Panc1 (cell line): ENCODE results near the gene SYTL3. TPM values are rescaled to one million over a fixed set of nuclear protein-coding genes. Genes with fewer than 3 reads are reported as not detected.

Source experiments
- ATAC-seq: fragments of 200-7000 bp; cut with Tn5 transposase; 2 replicates; pipeline ENCODE4 v1.9.1; 2020; ENCODE audit warnings: mild to moderate bottlenecking, moderate library complexity
- BruUV-seq: library from RNA; stranded (reverse); fragments of 400-500 nt; replicated peaks from 2 replicates; lab custom pipeline; 2021; lab: Mats Ljungman, UMichigan
- CTCF ChIA-PET: fragments of 300-600 bp; sonication (Branson Sonifier 250); formaldehyde crosslinking; loops from one replicate; lab custom pipeline; 2022; ENCODE audit warnings: antibody characterized with exemption; lab: Charles Lee
- POLR2A ChIA-PET: fragments of 300-600 bp; sonication (Branson Sonifier 250); formaldehyde crosslinking; loops from one replicate; lab custom pipeline; 2022; ENCODE audit warnings: antibody characterized with exemption; lab: Charles Lee
- DNase-seq: peaks from one replicate; pipeline ENCODE4 v3.0.0-alpha.2; 2010; ENCODE audit warnings: low read depth, low spot score
- H3K27ac ChIP-seq: 2 replicates; pipeline ENCODE4 v1.5.1; 2011; ENCODE audit warnings: mild to moderate bottlenecking, low read length, inconsistent platforms
- H3K27me3 ChIP-seq: fragments of 200-500 bp; sonication (Bioruptor generic); 2 replicates; pipeline ENCODE4 v1.6.0; 2014; ENCODE audit warnings: low read length, inconsistent platforms; ENCODE audit not compliant: control insufficient read depth, insufficient read depth
- H3K36me3 ChIP-seq: fragments of 200-500 bp; sonication (Bioruptor generic); 2 replicates; pipeline ENCODE4 v1.5.1; 2014; ENCODE audit warnings: inconsistent platforms, mild to moderate bottlenecking, low read length, moderate library complexity; ENCODE audit not compliant: control insufficient read depth, insufficient read depth
- H3K4me1 ChIP-seq: 2 replicates; pipeline ENCODE4 v1.5.1; 2011; ENCODE audit warnings: inconsistent platforms, mild to moderate bottlenecking, low read length, moderate library complexity; ENCODE audit not compliant: control insufficient read depth, insufficient read depth
- H3K4me3 ChIP-seq, 2 experiments: 2 replicates each; pipeline ENCODE4 v1.5.1; 2011 to 2012; ENCODE audit warnings: low read depth in 2 of 2, low read length in 2 of 2, mild to moderate bottlenecking in 2 of 2, inconsistent platforms in 1 of 2, moderate library complexity in 1 of 2
- H3K9me3 ChIP-seq: fragments of 200-500 bp; sonication (Bioruptor generic); 2 replicates; pipeline ENCODE4 v1.5.1; 2014; ENCODE audit warnings: low read depth, mild to moderate bottlenecking, inconsistent platforms, low read length, moderate library complexity; ENCODE audit not compliant: control insufficient read depth, insufficient read depth
- CTCF ChIP-seq: fragments of 450-650 bp; IDR thresholded peaks from 2 replicates; pipeline ENCODE4 v1.5.1; 2017; ENCODE audit warnings: mild to moderate bottlenecking
- POLR2AphosphoS5 ChIP-seq: IDR thresholded peaks from 2 replicates; pipeline ENCODE4 v1.6.1; 2012; ENCODE audit warnings: mild to moderate bottlenecking, low read depth, low read length, moderate library complexity
- REST ChIP-seq, 2 experiments: IDR thresholded peaks; 2 replicates each; pipeline ENCODE4 v1.6.1; 2011 to 2012; ENCODE audit warnings: low read depth in 2 of 2, control low read depth in 1 of 2, low read length in 1 of 2, mild to moderate bottlenecking in 1 of 2, moderate library complexity in 1 of 2; ENCODE audit not compliant: insufficient read depth in 1 of 2
- SIN3A ChIP-seq: IDR thresholded peaks from 2 replicates; pipeline ENCODE4 v1.6.1; 2012; ENCODE audit warnings: low read depth, mild to moderate bottlenecking, low read length, moderate library complexity, borderline replicate concordance; ENCODE audit not compliant: insufficient read depth
- TCF7L2 ChIP-seq: IDR thresholded peaks from 2 replicates; pipeline ENCODE4 v1.6.1; 2011; ENCODE audit warnings: mild to moderate bottlenecking, low read depth, low read length, inconsistent platforms
- in situ Hi-C: cut with HindIII; loops from 2 replicates; pipeline ENCODE4 v1.10.0; 2016; ENCODE audit warnings: low sequenced_read_pairs, low pct_unique_long_range_greater_than_20kb
- intact Hi-C: fragments of 100-400 bp; cut with micrococcal nuclease; formaldehyde crosslinking; loops from one replicate; pipeline ENCODE4 v1.10.0; 2022; ENCODE audit not compliant: unreplicated experiment
- total RNA-seq: library from RNA; stranded (reverse); gene quantifications from one replicate; pipeline ENCODE4 v1.2.1, GENCODE V29; 2021; ENCODE audit not compliant: unreplicated experiment

SYTL3 gene
- total RNA-seq, 1 experiment from 2014 or later = 1.4 TPM

- DNase-seq (peak; percentile 62), ATAC-seq (peak; percentile 96)
- CTCF ChIA-PET = interaction anchor here (0.9 kb wide), 1 partner anchor 430 kb away, joined by 3 read pairs; no protein-coding TSS in a partner anchor
- TF ChIP-seq SIN3A = no peak; the same call in 1 of the 2 replicates
- peak; percentile 82 for TF ChIP-seq POLR2AphosphoS5
- peak within 1 kb of the TSS; percentile 85 for H3K27ac ChIP-seq
- intact Hi-C loops = no loop called here
- H3K4me1 ChIP-seq = peaks cover 39% of the 10 kb centered on the region
- POLR2A ChIA-PET = interaction anchor here (0.6 to 0.8 kb wide), 4 partner anchors 16 to 59 kb away, joined by 3 to 8 read pairs (median 4); no protein-coding TSS in a partner anchor
- H3K4me3 ChIP-seq = peak within 1 kb of the TSS; percentile 74 to 90
- in situ Hi-C loops = no loop called here
- no TSS peak for BruUV-seq
- no peaks in the 10 kb centered on the region for H3K9me3 ChIP-seq
- H3K27me3 ChIP-seq = no peaks in the 10 kb centered on the region
- H3K36me3 ChIP-seq = peaks cover 3% of the 10 kb centered on the region; the same call in 1 of the 2 replicates
Measured at GRCh38 chr6:158644231-158645063, 5.4 kb upstream of the SYTL3 start, which contains the start of gene DYNLT1. TSS of gene DYNLT1 (minus strand) at chr6:158644743. CDS start at chr6:158644708, 35 bp downstream.

- no peak for ATAC-seq
- no peaks in the 10 kb centered on the region for H3K27me3 ChIP-seq
- DNase-seq = no peak
- peaks cover 44% of the 10 kb centered on the region for H3K4me1 ChIP-seq
- H3K27ac ChIP-seq = peak overlapping the region; percentile 85
- H3K4me3 ChIP-seq = peak overlapping the region; percentile 74 to 90
- no peak for TF ChIP-seq POLR2AphosphoS5
- TF ChIP-seq REST (IDR thresholded peaks at IDR 0.05; ENCODE audit: insufficient read depth in 1 of 2, low read depth in 2 of 2, low read length in 1 of 2) = no peak
- no peak for TF ChIP-seq CTCF
- no peak for TF ChIP-seq TCF7L2
- TF ChIP-seq SIN3A = no peak
- ChIA-PET CTCF (interaction anchor here (0.9 kb wide), 1 partner anchor 431 kb away, joined by 3 read pairs; no protein-coding TSS in a partner anchor), POLR2A (interaction anchor here (0.6 to 0.8 kb wide), 4 partner anchors 15 to 52 kb away, joined by 3 to 5 read pairs (median 4); no protein-coding TSS in a partner anchor)
- H3K36me3 ChIP-seq = peaks cover 3% of the 10 kb centered on the region; the same call in 1 of the 2 replicates
- in situ Hi-C loops (no loop called here), intact Hi-C loops (no loop called here)
- BruUV-seq = no TSS peak
- H3K9me3 ChIP-seq = no peaks in the 10 kb centered on the region
Measured at GRCh38 chr6:158645064-158646022, 4.5 kb upstream of the SYTL3 start.
